ENCODE results near the gene ZNF804B.

Gene ZNF804B

GRCh38 chr7:88792361-88792760 lies 32.9 kb downstream of the ZNF804B start:
- Mint-ChIP-seq H3K4me3 (no peak overlapping the region), H3K4me1 (ENCODE audit: low read depth) (no peaks in the 10 kb centered on the region), H3K27ac (no peak overlapping the region), H3K9me3 (no peaks in the 10 kb centered on the region), H3K27me3 (no peaks in the 10 kb centered on the region), H3K36me3 (ENCODE audit: low read depth) (no peaks in the 10 kb centered on the region)
- no peak for DNase-seq

GRCh38 chr7:88795553-88795952 lies 36.1 kb downstream of the ZNF804B start, which contains the start of gene TEX47:
Gene TEX47, minus strand, starts transcription at chr7:88795737. Its CDS starts 795 bp downstream, at chr7:88794942.
- Mint-ChIP-seq H3K27me3 (no peaks in the 10 kb centered on the region), H3K9me3 (no peaks in the 10 kb centered on the region), H3K36me3 (ENCODE audit: low read depth) (no peaks in the 10 kb centered on the region), H3K4me3 (no peak within 1 kb of the TSS), H3K4me1 (ENCODE audit: low read depth) (no peaks in the 10 kb centered on the region), H3K27ac (no peak within 1 kb of the TSS)
- DNase-seq = no peak

GRCh38 chr7:88801046-88801445 lies 41.5 kb downstream of the ZNF804B start:
- no peak overlapping the region for H3K27ac Mint-ChIP-seq
- no peaks in the 10 kb centered on the region for H3K27me3 Mint-ChIP-seq
- H3K4me3 Mint-ChIP-seq = no peak overlapping the region
- no peak for DNase-seq
- H3K4me1 Mint-ChIP-seq (ENCODE audit: low read depth) = no peaks in the 10 kb centered on the region
- no peaks in the 10 kb centered on the region for H3K36me3 Mint-ChIP-seq (ENCODE audit: low read depth)
- no peaks in the 10 kb centered on the region for H3K9me3 Mint-ChIP-seq

DNA sequence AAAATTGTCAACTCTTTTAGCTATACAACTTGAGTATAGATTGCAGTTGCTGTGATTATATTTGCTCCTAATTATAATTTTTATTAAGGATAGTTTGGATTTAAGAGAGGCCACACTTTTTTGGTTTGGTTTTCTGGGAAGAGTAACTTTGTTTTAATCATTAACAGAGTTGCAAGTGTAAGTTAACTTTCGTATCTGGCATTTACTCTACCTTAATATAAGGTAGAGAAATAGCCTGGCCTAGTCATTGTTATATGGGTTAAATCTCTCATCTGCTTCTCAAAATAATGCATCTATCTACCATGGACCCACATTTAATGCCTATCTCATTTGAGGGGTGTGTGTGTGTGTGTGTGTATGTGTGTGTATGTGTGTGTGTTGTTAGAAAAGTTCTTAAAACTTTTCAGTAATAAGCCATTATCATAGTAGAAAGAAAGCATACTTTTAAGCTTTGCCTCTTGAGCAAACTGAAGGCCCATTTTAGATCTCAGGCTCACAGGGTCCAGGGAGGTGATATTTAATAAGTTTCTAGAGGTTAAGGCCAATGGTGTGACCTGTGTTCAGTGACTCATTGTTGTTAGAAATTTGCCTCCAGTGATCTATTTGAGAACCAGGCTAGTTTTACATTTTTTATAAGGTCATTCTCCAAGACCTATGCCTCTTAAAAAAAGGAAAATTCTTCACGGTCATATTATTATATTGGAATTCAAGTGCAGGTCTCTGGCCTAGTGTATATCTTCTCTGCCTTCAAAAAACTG lies 47.0 kb downstream of the ZNF804B start:
- Mint-ChIP-seq H3K27ac (no peak overlapping the region), H3K36me3 (ENCODE audit: low read depth) (no peaks in the 10 kb centered on the region), H3K4me1 (ENCODE audit: low read depth) (no peaks in the 10 kb centered on the region), H3K27me3 (no peaks in the 10 kb centered on the region), H3K4me3 (no peak overlapping the region), H3K9me3 (no peaks in the 10 kb centered on the region)
- DNase-seq = no peak

DNA sequence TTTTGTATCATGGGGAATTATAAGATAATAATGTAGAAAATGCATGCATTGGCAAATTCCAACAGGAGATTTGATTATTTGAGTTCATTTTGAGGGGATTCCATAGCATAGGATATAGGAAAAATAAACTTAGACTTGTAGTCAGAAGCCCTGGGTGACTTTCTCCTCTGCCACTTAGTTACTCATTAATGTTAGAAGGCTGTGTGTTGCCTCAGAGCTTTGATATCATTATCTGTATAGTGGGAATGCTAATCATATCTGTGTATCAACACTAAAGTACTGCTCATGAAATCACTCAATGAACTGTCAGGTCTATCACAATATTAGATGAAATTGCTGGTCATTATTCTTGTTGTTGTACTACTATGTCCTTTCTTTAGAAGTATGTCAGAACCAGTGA lies 59.1 kb downstream of the ZNF804B start:
- no peaks in the 10 kb centered on the region for H3K27me3 Mint-ChIP-seq

GRCh38 chr7:88826222-88826621 lies 66.7 kb downstream of the ZNF804B start:
- H3K36me3 Mint-ChIP-seq (ENCODE audit: low read depth) = no peaks in the 10 kb centered on the region
- H3K4me1 Mint-ChIP-seq (ENCODE audit: low read depth) = no peaks in the 10 kb centered on the region
- no peaks in the 10 kb centered on the region for H3K27me3 Mint-ChIP-seq
- DNase-seq = no peak
- no peak overlapping the region for H3K4me3 Mint-ChIP-seq
- no peak overlapping the region for H3K27ac Mint-ChIP-seq
- H3K9me3 Mint-ChIP-seq = peaks cover 6% of the 10 kb centered on the region

More for the DNA sequence above, 59.1 kb downstream of the ZNF804B start:
- Mint-ChIP-seq H3K4me1 (ENCODE audit: low read depth) (no peaks in the 10 kb centered on the region), H3K4me3 (no peak overlapping the region), H3K36me3 (ENCODE audit: low read depth) (no peaks in the 10 kb centered on the region), H3K9me3 (no peaks in the 10 kb centered on the region), H3K27ac (no peak overlapping the region)
- DNase-seq = no peak

DNA sequence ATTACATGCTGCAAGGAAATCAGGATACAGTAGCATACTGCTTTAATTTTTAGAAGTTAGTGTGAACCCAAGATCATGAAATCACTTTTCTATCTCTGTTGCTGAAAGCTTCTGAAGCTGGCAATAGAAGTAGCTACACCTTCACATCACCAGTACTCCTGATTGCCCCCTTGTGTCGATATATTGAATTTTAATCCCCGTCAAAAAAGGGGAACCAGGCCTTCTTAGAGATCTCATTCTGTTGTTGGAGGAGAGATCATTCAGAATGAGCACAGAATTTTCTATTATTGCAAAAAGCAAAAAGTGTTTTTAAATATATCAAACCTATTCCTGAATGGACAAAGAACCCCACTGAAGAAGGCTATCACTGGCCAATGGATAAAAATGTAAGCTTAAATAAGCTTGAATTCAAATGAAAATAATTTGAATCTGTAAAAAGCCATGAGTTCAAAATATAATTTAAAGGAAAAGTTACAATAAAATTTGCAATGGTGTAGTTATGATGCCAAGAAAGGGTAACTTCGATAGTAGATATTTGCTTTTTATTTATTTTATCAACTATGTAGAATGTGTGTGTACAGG lies 75.7 kb downstream of the ZNF804B start:
- Mint-ChIP-seq H3K36me3 (ENCODE audit: low read depth) (no peaks in the 10 kb centered on the region), H3K27ac (no peak overlapping the region), H3K4me3 (no peak overlapping the region), H3K4me1 (ENCODE audit: low read depth) (no peaks in the 10 kb centered on the region), H3K27me3 (no peaks in the 10 kb centered on the region), H3K9me3 (no peaks in the 10 kb centered on the region)
- no peak for DNase-seq

GRCh38 chr7:88842201-88842600 lies 82.7 kb downstream of the ZNF804B start:
- no peak overlapping the region for H3K4me3 Mint-ChIP-seq
- no peaks in the 10 kb centered on the region for H3K4me1 Mint-ChIP-seq (ENCODE audit: low read depth)

DNA sequence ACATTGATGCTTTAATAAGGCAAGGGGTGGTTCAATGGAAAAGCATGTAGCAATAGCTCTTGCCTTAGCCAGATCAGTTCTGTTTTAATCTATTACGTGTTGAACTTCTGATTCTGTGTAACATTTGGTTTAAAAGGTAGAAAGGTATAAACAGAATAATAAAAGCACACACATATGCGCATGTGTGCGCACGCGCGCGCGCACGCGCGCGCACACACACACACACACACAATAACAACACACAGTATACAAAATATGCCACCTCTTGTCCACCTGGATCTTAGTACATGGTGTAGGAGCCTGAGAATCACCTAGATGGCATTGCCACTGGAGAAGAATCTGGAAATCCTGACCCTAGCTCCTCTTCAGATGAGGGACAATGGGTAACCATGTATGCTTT lies 85.6 kb downstream of the ZNF804B start:
- Mint-ChIP-seq H3K4me1 (ENCODE audit: low read depth) (no peaks in the 10 kb centered on the region), H3K27ac (no peak overlapping the region), H3K4me3 (no peak overlapping the region), H3K9me3 (peaks cover 2% of the 10 kb centered on the region), H3K36me3 (ENCODE audit: low read depth) (no peaks in the 10 kb centered on the region), H3K27me3 (no peaks in the 10 kb centered on the region)
- DNase-seq = no peak

More at GRCh38 chr7:88842201-88842600, 82.7 kb downstream of the ZNF804B start:
- no peak for DNase-seq
- Mint-ChIP-seq H3K27ac (no peak overlapping the region), H3K36me3 (ENCODE audit: low read depth) (no peaks in the 10 kb centered on the region), H3K9me3 (no peaks in the 10 kb centered on the region), H3K27me3 (no peaks in the 10 kb centered on the region)

DNA sequence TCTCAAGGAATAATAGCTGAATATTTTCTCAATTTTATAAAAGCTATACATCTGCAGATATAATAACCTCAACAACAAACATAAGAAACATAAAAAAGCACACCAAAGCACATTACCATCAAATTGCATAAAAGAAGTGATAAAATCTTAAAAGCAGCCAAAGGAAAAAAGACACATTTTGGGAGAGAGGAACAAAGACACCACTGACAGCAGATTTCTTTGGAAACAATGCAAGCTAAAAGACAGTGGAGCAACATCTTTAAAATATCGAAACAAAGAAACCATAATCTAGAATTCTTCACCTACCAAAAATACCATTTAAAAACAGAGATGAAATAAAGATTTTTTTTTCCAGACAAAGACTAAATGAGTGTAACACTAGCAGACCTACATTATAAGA lies 91.7 kb downstream of the ZNF804B start:
- no peaks in the 10 kb centered on the region for H3K36me3 Mint-ChIP-seq (ENCODE audit: low read depth)
- peaks cover 2% of the 10 kb centered on the region for H3K9me3 Mint-ChIP-seq
- no peaks in the 10 kb centered on the region for H3K4me1 Mint-ChIP-seq (ENCODE audit: low read depth)
- H3K4me3 Mint-ChIP-seq = no peak overlapping the region
- no peaks in the 10 kb centered on the region for H3K27me3 Mint-ChIP-seq
- DNase-seq = no peak
- no peak overlapping the region for H3K27ac Mint-ChIP-seq

- no peaks in the 10 kb centered on the region for H3K9me3 Mint-ChIP-seq
- no peaks in the 10 kb centered on the region for H3K36me3 Mint-ChIP-seq (ENCODE audit: low read depth)
- no peaks in the 10 kb centered on the region for H3K27me3 Mint-ChIP-seq
- H3K4me1 Mint-ChIP-seq (ENCODE audit: low read depth) = no peaks in the 10 kb centered on the region
- no peak overlapping the region for H3K4me3 Mint-ChIP-seq
- DNase-seq = no peak
- H3K27ac Mint-ChIP-seq = no peak overlapping the region
Observed at GRCh38 chr7:88859288-88859687, 99.8 kb downstream of the ZNF804B start.

DNA sequence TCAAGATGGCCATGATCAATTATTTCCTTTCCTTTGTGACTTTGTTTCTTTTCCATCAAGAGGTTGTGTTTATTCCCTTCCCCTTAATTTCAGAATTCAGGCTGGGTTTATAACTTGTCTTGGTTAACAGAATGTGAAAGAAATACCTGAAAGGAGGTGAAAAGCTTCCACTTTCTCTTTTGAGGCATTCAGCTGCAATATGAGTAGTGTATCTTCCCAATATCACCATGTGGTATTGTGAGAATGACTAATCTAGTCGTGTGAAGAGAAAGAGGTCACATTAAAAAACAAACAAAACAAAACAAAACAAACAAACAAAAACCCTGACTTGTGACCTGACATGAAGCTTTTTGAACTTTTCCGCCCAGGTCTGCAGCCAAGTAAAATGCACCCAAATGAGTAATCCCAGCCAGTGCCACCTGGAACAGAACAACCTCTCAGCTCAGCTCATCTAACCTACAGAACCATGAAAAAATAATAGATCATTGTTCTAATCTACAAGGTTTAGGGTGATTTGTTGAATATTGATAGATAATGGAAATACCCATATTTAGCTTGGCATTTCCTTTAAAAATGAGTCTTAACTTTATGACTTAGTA lies 106.9 kb downstream of the ZNF804B start:
- H3K9me3 Mint-ChIP-seq = no peaks in the 10 kb centered on the region
- no peaks in the 10 kb centered on the region for H3K27me3 Mint-ChIP-seq
- no peaks in the 10 kb centered on the region for H3K4me1 Mint-ChIP-seq (ENCODE audit: low read depth)

GRCh38 chr7:88867158-88867557 lies 107.7 kb downstream of the ZNF804B start:
- no peaks in the 10 kb centered on the region for H3K36me3 Mint-ChIP-seq (ENCODE audit: low read depth)
- H3K27me3 Mint-ChIP-seq = no peaks in the 10 kb centered on the region
- H3K4me3 Mint-ChIP-seq = no peak overlapping the region
- no peak for DNase-seq
- H3K27ac Mint-ChIP-seq = no peak overlapping the region
- no peaks in the 10 kb centered on the region for H3K4me1 Mint-ChIP-seq (ENCODE audit: low read depth)
- no peaks in the 10 kb centered on the region for H3K9me3 Mint-ChIP-seq

More for the DNA sequence above, 106.9 kb downstream of the ZNF804B start:
- no peaks in the 10 kb centered on the region for H3K36me3 Mint-ChIP-seq (ENCODE audit: low read depth)
- no peak overlapping the region for H3K4me3 Mint-ChIP-seq
- H3K27ac Mint-ChIP-seq = no peak overlapping the region
- no peak for DNase-seq

- Mint-ChIP-seq H3K9me3 (no peaks in the 10 kb centered on the region), H3K36me3 (ENCODE audit: low read depth) (no peaks in the 10 kb centered on the region), H3K27me3 (no peaks in the 10 kb centered on the region), H3K27ac (no peak overlapping the region), H3K4me1 (ENCODE audit: low read depth) (no peaks in the 10 kb centered on the region), H3K4me3 (no peak overlapping the region)
- no peak for DNase-seq
Observed at GRCh38 chr7:88868456-88868855, 109.0 kb downstream of the ZNF804B start.

DNA sequence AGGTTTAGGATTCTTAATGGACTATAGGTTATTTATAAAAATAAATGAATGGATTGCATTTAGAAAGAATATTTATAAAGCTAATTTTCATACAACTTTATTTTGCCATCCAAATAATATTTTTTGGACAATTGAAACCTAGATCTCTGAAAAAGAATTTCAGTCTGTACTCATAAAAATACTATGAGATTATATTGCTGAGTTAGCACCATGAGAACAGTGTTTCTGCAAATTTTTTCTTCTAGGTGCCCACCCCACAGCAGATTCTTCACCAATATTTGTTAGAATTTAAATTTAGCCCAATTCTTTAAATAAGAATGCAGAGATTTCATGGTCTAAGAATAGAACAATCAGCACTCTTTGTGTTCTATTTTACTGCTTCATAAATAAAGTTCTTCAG lies 121.6 kb downstream of the ZNF804B start:
- H3K9me3 Mint-ChIP-seq = no peaks in the 10 kb centered on the region
- DNase-seq = no peak
- H3K27ac Mint-ChIP-seq = no peak overlapping the region
- H3K36me3 Mint-ChIP-seq (ENCODE audit: low read depth) = no peaks in the 10 kb centered on the region
- H3K4me1 Mint-ChIP-seq (ENCODE audit: low read depth) = no peaks in the 10 kb centered on the region
- no peak overlapping the region for H3K4me3 Mint-ChIP-seq
- H3K27me3 Mint-ChIP-seq = no peaks in the 10 kb centered on the region
